ENCODE data around the gene EXOC3.
"Not testable (repeated sequence)": the region's sequence is repeated elsewhere in the genome, so short reads cannot be mapped to it uniquely, and the experiment has no call there.

The EXOC3 gene

GRCh38 chr5:442335-443238, at the start of gene EXOC3:
Gene EXOC3, plus strand, starts transcription at chr5:443176. Its CDS starts 3,030 bp downstream, at chr5:446206.
- DNase-seq (ENCODE audit: low spot score), result peak; percentile 97

GRCh38 chr5:393846-394275, 49.1 kb upstream of the EXOC3 start:
- DNase-seq (ENCODE audit: low spot score), result no peak

- no peak for DNase-seq (ENCODE audit: low spot score)
Measured at GRCh38 chr5:394671-395155, 48.3 kb upstream of the EXOC3 start.

- no peak for DNase-seq (ENCODE audit: low spot score)
Measured at GRCh38 chr5:395156-395920, 47.6 kb upstream of the EXOC3 start.

- peak; percentile 36 for DNase-seq (ENCODE audit: low spot score)
Measured at GRCh38 chr5:395921-396530, 47.0 kb upstream of the EXOC3 start.

- DNase-seq (ENCODE audit: low spot score), result peak; percentile 41
Measured at GRCh38 chr5:396531-396961, 46.4 kb upstream of the EXOC3 start.

- DNase-seq (ENCODE audit: low spot score), result not testable (repeated sequence)
Measured at GRCh38 chr5:398141-398474, 44.9 kb upstream of the EXOC3 start.

GRCh38 chr5:398475-399295, 44.3 kb upstream of the EXOC3 start:
- no peak for DNase-seq (ENCODE audit: low spot score)

GRCh38 chr5:399296-400281, 43.4 kb upstream of the EXOC3 start:
- DNase-seq (ENCODE audit: low spot score), result peak; percentile 76

- DNase-seq (ENCODE audit: low spot score), result no peak
Measured at GRCh38 chr5:400282-401145, 42.5 kb upstream of the EXOC3 start.

- DNase-seq (ENCODE audit: low spot score), result no peak
Measured at GRCh38 chr5:401146-402034, 41.6 kb upstream of the EXOC3 start.

- DNase-seq (ENCODE audit: low spot score), result not testable (repeated sequence)
Measured at GRCh38 chr5:402219-402614, 40.8 kb upstream of the EXOC3 start.

GRCh38 chr5:402615-403359, 40.2 kb upstream of the EXOC3 start:
- no peak for DNase-seq (ENCODE audit: low spot score)

GRCh38 chr5:403995-404394, 39.0 kb upstream of the EXOC3 start:
- no peak for DNase-seq (ENCODE audit: low spot score)

- DNase-seq (ENCODE audit: low spot score), result no peak
Measured at GRCh38 chr5:404666-405241, 38.2 kb upstream of the EXOC3 start.

GRCh38 chr5:405421-405820, 37.6 kb upstream of the EXOC3 start:
- no peak for DNase-seq (ENCODE audit: low spot score)

GRCh38 chr5:406041-406440, 36.9 kb upstream of the EXOC3 start:
- no peak for DNase-seq (ENCODE audit: low spot score)
